Right kidney (tissue), 1 donor: ENCODE data around the gene ADAMTS16.
A peak's percentile ranks its signal among the peaks of the same experiment; 100 is the strongest.

Source experiments
- DNase-seq: peaks from one replicate; pipeline ENCODE4 v3.0.0-alpha.2; 2016

The ADAMTS16 gene

DNA sequence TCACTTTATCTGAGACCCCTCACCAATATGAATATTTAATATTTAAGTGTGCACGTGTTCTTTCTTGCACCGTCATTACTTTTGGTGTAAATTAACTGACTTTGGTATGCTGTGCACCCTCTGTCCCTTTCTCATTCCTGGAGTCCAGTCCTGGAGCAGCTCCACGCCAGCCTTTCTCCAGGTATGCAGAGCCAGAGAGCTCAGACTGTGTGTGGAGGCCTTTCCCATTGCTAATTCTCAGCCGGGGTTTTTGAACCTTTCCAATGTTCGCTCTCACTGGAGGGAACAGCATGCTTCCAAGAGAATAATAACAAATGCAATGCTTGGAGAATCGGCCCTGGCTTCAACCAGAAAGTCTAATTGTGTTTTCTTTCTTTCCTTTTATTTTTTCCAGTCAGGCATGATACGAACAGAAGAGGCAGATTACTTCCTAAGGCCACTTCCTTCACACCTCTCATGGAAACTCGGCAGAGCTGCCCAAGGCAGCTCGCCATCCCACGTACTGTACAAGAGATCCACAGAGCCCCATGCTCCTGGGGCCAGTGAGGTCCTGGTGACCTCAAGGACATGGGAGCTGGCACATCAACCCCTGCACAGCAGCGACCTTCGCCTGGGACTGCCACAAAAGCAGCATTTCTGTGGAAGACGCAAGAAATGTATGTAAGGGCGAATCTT, 41.7 kb downstream of the ADAMTS16 start:
- DNase-seq = no peak

DNA sequence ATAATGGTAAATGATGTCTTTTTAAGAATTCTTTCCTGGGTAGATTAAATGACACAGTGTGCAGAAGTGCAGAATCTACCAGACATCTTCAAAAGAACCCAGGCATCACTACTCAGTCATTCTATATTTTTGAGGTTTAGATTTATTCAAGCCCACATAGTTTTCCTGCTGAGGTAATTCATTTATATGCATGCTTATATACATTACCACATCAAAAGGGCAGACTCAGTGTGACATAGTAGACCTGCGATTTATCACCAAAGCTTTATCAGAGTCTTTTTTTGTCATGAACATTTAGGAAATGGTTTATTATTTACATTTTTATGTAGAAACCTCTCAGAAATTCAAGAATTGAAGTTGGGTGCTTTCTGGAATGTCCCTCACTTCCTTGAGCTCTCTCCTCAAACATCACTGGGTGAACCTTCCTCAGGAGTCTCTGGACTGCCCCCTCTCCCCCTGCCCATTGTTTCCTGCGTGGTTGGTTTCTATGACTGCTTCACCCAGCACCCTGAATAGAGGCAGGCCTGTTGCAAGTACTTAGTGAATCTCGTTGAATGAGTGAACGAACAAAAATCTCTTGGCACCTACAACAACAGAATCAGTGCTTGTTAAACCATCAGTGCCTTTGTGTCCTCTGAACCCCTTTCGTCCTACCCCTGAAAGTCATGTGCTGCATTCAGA, 42.5 kb downstream of the ADAMTS16 start:
- no peak for DNase-seq

DNA sequence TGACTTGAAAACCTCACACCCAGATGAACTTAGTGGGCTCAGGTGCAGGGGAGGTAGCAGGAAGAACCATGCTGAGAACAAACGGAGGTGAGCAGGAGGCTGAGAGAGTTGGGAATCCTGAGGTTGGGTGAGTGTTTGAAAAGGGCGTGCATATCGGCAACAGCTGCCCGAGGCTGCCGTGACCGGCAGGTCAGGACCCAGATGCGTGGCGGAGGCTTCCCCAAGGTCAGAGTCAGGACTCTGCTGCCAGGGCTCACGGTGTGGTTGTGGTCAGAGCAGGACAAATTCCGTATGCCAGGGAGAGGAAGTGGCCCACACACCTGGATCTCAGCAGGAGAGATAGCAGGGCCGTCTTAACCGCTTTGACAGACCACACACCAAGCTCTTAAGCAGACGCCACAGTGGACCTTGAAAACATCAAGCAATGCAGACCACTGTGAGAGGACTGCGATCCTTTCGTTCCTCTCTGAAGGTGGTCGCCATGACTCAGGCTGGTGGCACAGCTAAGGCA, 43.1 kb downstream of the ADAMTS16 start:
- no peak for DNase-seq

DNA sequence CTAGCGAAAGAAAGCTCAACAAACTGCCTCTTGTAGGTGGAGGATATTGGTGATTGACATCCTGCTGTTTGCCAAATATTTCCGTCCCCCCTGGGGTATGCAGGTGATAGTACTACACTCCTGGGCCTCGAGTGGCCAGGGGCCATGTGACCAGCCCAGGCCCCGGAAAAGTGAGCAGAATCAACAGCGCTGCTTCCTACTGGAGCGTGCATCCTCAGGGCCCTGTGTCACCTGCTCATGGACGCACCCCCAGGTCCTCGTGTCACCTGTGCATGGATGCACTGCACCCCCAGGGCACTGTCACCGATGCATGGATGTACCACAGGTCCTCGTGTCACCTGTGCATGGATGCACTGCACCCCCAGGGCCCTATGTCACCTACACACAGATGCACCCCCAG, 43.8 kb downstream of the ADAMTS16 start:
- no peak for DNase-seq

DNA sequence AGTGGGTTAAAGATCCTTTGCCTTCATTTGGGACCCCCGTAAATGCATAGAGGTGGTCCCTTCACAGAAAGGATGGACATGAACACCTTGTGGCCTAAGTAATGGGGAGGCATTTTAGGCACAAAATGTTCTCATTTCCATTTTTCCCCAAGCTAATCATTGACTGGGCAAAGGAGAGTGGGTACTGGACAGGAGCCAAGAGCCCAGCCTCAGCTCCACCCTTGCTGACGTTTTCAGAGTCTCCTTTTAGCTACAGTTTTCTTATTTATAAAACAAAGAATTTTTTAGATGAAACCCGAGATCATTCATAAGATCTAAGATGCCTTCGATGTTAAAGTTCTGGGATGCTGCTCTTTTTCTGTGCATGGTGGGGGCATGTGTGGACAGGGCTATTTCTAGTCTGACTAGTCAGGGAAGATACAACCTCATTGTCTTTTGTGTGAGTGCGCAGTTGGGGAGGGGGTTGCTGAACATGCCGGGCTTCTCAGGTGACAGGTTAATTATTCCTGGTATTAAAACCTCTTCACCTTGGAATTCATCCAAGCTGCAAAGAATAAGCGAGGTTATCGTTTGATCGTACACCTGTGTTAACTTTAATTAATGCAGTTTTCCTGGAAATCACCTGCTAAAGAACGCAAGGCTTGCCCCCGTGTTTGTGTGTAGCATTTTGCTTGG, 48.4 kb downstream of the ADAMTS16 start:
- DNase-seq = peak; percentile 55

- no peak for DNase-seq
Measured at GRCh38 chr5:5189051-5189430, 48.9 kb downstream of the ADAMTS16 start.

GRCh38 chr5:5191906-5192305, 51.8 kb downstream of the ADAMTS16 start:
- no peak for DNase-seq

DNA sequence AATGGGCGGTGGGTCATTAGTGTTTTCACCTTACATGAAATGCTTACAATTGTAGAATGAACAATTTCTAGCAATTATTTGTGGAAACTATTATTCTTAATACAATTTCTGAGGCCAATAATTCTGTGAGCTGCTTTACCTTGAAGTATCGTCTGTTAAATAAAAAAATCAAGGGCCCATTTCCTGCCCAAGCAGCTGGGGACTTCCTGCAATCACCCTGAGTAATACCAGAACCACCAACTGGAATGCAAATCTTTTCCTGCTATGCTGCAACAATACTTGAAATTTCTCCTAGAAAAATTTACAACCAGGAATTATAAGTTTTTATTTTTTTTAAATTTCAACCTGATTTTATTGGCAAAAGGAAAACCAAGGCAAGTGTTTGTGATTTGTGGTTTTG, 52.6 kb downstream of the ADAMTS16 start:
- DNase-seq = no peak

- no peak for DNase-seq
Measured at GRCh38 chr5:5195128-5195918, 55.2 kb downstream of the ADAMTS16 start.

DNA sequence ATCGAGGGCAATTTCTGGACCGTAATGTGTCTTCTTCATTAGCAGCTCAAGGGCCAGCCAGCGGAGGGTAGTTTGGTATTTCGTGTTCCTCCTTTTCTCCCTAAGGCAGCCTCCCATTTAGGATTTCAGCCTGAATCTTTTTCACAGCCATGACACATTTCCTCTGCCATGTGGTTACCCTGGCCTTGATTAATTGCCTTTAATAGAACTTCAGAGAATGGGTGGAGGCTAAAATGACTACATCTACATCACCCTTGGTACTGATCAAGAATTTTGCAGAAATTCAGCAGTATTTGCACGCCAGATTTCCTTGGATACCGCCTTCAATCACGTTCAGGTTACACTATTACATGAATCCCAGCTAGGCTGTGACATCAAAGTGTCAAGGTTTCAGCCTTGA, 58.0 kb downstream of the ADAMTS16 start:
- DNase-seq = no peak

- DNase-seq = no peak
Measured at GRCh38 chr5:5198815-5199214, 58.7 kb downstream of the ADAMTS16 start.

- no peak for DNase-seq
Measured at GRCh38 chr5:5199495-5199894, 59.4 kb downstream of the ADAMTS16 start.

DNA sequence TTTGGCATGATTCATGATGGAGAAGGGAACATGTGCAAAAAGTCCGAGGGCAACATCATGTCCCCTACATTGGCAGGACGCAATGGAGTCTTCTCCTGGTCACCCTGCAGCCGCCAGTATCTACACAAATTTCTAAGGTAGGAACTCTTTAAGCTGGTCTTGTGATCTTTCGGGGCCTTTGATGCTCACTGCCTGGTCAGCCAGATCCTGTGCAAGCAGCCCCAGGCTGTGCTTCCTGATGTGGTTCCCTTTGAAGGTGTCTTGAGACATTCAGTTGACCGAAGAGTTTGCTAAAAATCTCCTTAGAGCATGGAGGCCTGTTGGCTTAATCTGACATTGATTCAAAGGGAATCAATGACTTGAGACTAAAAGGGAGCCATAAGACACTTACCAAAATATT, 60.0 kb downstream of the ADAMTS16 start:
- no peak for DNase-seq

- DNase-seq = no peak
Measured at GRCh38 chr5:5202321-5202720, 62.2 kb downstream of the ADAMTS16 start.

GRCh38 chr5:5203451-5203850, 63.3 kb downstream of the ADAMTS16 start:
- DNase-seq = no peak

DNA sequence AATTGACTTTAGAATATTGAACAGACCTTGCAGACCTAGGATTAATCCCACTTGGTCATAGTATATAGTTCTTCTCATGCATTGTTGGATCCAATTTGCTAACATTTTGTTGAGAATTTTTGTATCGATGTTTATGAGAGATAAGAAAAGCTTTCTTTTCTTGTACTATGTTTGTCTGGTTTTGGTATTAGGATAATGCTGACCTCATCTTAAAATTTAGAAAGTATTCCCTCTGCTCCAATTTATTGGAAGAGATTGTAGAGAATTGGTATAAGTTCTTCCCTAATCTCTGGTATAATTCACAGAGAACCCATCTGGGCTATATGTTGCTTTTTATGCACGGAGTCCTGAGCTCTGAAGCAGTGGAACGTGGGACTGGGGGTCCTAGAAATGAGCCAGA, 67.7 kb downstream of the ADAMTS16 start:
- no peak for DNase-seq

- no peak for DNase-seq
Measured at GRCh38 chr5:5209089-5209488, 69.0 kb downstream of the ADAMTS16 start.

- DNase-seq = no peak
Measured at GRCh38 chr5:5209510-5210286, 69.6 kb downstream of the ADAMTS16 start.

DNA sequence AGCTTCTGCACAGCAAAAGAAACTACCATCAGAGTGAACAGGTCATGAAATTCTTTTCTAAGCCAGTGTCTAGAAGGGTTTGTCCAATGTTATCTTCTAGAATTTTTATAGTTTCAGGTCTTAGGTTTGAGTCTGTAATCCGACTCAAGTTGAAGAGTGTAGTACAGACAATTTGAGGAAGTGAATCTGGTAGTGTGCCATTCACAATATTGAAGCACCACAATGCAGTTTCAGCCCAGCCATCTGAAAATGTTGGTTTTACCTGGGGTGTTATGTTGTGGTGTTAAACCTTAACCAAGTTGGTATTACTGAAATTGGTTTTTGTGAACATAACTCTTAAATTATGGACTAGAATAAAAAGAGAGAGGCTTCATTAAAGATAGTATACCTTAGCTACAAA, 77.2 kb downstream of the ADAMTS16 start:
- DNase-seq = no peak

DNA sequence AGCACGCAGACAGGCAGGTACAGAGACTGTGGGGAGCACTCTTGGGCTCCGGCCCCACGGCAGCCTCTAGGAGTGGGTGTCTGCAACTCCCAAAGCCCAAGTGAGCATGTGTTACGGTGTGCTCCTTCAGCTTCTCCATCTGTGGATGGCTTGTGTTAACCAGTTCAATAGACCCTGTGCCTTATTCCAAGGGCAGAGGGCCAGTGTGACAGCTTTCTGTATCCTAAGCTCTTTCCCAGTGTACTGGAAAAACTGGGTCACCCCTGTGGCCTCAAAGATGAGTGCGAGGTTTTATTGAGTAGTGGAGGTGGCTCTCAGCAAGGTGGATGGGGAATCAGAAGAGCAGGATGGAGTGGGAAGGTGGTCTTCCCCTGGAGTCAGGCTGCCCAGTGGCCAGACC, 78.3 kb downstream of the ADAMTS16 start:
- DNase-seq = no peak

GRCh38 chr5:5219541-5219940, 79.4 kb downstream of the ADAMTS16 start:
- no peak for DNase-seq
